ENCODE measurements around the gene HSD17B14.
"Not testable (repeated sequence)": the region's sequence is repeated elsewhere in the genome, so short reads cannot be mapped to it uniquely, and the experiment has no call there.

The HSD17B14 gene

GRCh38 chr19:48770734-48771472 lies 65.4 kb downstream of the HSD17B14 start:
- no peak overlapping the region for H3K9ac ChIP-seq (ENCODE audit: low read depth, low read length)
- H3K4me3 ChIP-seq (ENCODE audit: low read length) = no peak overlapping the region
- H3K36me3 ChIP-seq (ENCODE audit: insufficient read depth, low read length) = no peaks in the 10 kb centered on the region
- no peak overlapping the region for H3K27ac ChIP-seq (ENCODE audit: low read depth, low read length)
- WGBS = 94% methylated on average over 18 of the region's 20 CpGs
- H3K9me3 ChIP-seq (ENCODE audit: insufficient read depth, low read depth, low read length) = no peaks in the 10 kb centered on the region
- no peaks in the 10 kb centered on the region for H3K27me3 ChIP-seq (ENCODE audit: insufficient read depth, low read length)
- no peaks in the 10 kb centered on the region for H3K4me1 ChIP-seq (ENCODE audit: insufficient read depth, low read length)

- 81% methylated on average over 7 of the region's 7 CpGs for WGBS
- no peaks in the 10 kb centered on the region for H3K36me3 ChIP-seq (ENCODE audit: insufficient read depth, low read length)
- no peaks in the 10 kb centered on the region for H3K4me1 ChIP-seq (ENCODE audit: insufficient read depth, low read length)
- H3K9me3 ChIP-seq (ENCODE audit: insufficient read depth, low read depth, low read length) = no peaks in the 10 kb centered on the region
- no peaks in the 10 kb centered on the region for H3K27me3 ChIP-seq (ENCODE audit: insufficient read depth, low read length)
- H3K9ac ChIP-seq (ENCODE audit: low read depth, low read length) = no peak overlapping the region
- no peak overlapping the region for H3K27ac ChIP-seq (ENCODE audit: low read depth, low read length)
- H3K4me3 ChIP-seq (ENCODE audit: low read length) = no peak overlapping the region
Observed at GRCh38 chr19:48770266-48770665, 66.0 kb downstream of the HSD17B14 start.

GRCh38 chr19:48768994-48769713 lies 67.1 kb downstream of the HSD17B14 start:
- Histone ChIP-seq H3K9me3 (ENCODE audit: insufficient read depth, low read depth, low read length) (no peaks in the 10 kb centered on the region), H3K4me3 (ENCODE audit: low read length) (no peak overlapping the region), H3K4me1 (ENCODE audit: insufficient read depth, low read length) (no peaks in the 10 kb centered on the region), H3K27me3 (ENCODE audit: insufficient read depth, low read length) (no peaks in the 10 kb centered on the region), H3K27ac (ENCODE audit: low read depth, low read length) (no peak overlapping the region), H3K36me3 (ENCODE audit: insufficient read depth, low read length) (no peaks in the 10 kb centered on the region), H3K9ac (ENCODE audit: low read depth, low read length) (no peak overlapping the region)
- 95% methylated on average over 11 of the region's 11 CpGs for WGBS

GRCh38 chr19:48768171-48768753 lies 68.0 kb downstream of the HSD17B14 start:
- not testable (repeated sequence) for H3K4me1 ChIP-seq (ENCODE audit: insufficient read depth, low read length); H3K27ac ChIP-seq (ENCODE audit: low read depth, low read length); H3K9me3 ChIP-seq (ENCODE audit: insufficient read depth, low read depth, low read length); H3K4me3 ChIP-seq (ENCODE audit: low read length); H3K27me3 ChIP-seq (ENCODE audit: insufficient read depth, low read length); H3K36me3 ChIP-seq (ENCODE audit: insufficient read depth, low read length); H3K9ac ChIP-seq (ENCODE audit: low read depth, low read length)
- WGBS = 47% methylated on average over 4 of the region's 6 CpGs

- H3K4me1 ChIP-seq (ENCODE audit: insufficient read depth, low read length); H3K9me3 ChIP-seq (ENCODE audit: insufficient read depth, low read depth, low read length); H3K4me3 ChIP-seq (ENCODE audit: low read length); H3K27ac ChIP-seq (ENCODE audit: low read depth, low read length); H3K9ac ChIP-seq (ENCODE audit: low read depth, low read length); H3K27me3 ChIP-seq (ENCODE audit: insufficient read depth, low read length); H3K36me3 ChIP-seq (ENCODE audit: insufficient read depth, low read length): not testable (repeated sequence)
- whole genome bisulfite sequencing = 60% methylated on average over 3 of the region's 5 CpGs
Observed at GRCh38 chr19:48765816-48766215, 70.5 kb downstream of the HSD17B14 start.
